GM13976 (cell line): ENCODE measurements around the gene PPAT.

ENCODE experiments used
- DNase-seq: peaks from one replicate; pipeline ENCODE4 v3.0.0; 2012; ENCODE audit warnings: low spot score
- in situ Hi-C: fragments of 300-500 bp; cut with MboI; formaldehyde crosslinking; loops from one replicate; pipeline ENCODE4 v1.12.0; 2022; ENCODE audit warnings: low sequenced_read_pairs, mixed read lengths, inconsistent platforms; ENCODE audit not compliant: unreplicated experiment
- TF ChIP-seq, protein P1 (sequence below): IDR thresholded peaks from 2 replicates; pipeline ENCODE4 v1.5.1; 2012; ENCODE audit warnings: borderline replicate concordance, mild to moderate bottlenecking; ENCODE audit not compliant: insufficient read depth; ENCODE audit errors: extremely low read depth, missing control alignments, control extremely low read depth

The PPAT gene

DNA sequence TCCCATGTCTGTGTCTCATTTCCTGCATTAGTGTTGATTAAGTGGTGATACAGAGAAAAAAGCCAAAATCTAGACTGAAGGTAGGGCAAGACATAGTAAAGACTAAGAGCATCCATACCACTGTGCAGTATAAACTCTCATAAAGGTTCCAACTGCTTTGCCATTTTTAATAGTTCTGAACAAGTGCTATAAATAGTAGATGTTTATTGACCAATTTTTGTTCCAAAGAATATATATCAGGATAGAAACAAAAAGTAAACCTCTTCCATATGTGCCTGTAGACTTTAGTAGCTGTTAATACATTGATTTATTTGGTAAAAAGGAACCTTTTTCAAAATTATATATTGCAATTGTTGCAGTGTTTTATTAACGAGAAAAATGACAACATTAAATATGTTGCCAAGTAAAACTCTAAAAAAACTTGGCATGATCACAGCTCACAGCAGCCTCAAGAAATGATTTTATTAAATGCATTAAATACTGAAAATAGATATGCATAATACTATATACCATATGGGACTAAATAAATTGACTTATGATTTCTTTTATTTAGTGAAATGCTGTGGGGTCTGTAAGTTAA lies 25.8 kb downstream of the PPAT start:
- TF ChIP-seq, protein P1, sequence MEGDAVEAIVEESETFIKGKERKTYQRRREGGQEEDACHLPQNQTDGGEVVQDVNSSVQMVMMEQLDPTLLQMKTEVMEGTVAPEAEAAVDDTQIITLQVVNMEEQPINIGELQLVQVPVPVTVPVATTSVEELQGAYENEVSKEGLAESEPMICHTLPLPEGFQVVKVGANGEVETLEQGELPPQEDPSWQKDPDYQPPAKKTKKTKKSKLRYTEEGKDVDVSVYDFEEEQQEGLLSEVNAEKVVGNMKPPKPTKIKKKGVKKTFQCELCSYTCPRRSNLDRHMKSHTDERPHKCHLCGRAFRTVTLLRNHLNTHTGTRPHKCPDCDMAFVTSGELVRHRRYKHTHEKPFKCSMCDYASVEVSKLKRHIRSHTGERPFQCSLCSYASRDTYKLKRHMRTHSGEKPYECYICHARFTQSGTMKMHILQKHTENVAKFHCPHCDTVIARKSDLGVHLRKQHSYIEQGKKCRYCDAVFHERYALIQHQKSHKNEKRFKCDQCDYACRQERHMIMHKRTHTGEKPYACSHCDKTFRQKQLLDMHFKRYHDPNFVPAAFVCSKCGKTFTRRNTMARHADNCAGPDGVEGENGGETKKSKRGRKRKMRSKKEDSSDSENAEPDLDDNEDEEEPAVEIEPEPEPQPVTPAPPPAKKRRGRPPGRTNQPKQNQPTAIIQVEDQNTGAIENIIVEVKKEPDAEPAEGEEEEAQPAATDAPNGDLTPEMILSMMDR: no peak
- in situ Hi-C loops: no loop called here
- no peak for DNase-seq

DNA sequence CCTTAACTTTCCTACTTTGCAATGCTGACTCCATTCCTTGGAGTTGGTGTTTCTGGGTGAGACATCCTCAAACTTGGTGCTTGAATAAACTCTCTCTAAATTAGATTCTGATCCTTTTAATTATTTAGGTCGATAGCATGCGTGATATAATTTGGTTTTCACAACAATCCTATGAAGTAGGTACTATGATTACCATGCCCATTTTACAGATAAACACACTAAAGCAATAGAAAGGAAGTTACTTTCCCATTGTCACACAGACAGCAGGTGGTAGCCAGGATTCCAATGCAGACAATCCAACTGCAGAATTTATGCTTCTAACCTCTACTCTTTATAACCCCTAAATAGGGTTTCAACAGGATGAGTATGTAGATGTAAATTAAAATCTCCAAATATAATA lies 26.4 kb downstream of the PPAT start:
- no peak for DNase-seq
- TF ChIP-seq, protein P1: no peak
- in situ Hi-C loops: no loop called here

DNA sequence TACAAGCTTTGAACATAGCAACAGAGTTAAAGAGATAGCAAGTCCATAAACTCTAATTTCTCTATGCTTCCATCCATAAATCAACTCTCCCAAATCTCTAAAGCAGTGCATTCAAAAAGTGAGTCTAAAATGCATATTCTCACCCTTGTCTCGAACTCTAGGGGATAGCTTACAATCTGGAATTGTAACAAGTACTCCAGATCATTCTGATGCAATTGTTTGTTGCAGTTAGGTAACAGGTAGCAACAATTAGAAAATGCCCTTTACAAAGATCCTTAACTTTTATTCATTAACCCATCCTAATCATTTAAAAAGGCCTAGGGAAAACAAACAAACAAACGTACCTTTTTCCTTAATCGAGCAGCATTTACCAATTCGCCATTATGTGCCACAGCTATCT lies 29.3 kb downstream of the PPAT start:
- DNase-seq: no peak
- in situ Hi-C loops: no loop called here
- TF ChIP-seq, protein P1: no peak

DNA sequence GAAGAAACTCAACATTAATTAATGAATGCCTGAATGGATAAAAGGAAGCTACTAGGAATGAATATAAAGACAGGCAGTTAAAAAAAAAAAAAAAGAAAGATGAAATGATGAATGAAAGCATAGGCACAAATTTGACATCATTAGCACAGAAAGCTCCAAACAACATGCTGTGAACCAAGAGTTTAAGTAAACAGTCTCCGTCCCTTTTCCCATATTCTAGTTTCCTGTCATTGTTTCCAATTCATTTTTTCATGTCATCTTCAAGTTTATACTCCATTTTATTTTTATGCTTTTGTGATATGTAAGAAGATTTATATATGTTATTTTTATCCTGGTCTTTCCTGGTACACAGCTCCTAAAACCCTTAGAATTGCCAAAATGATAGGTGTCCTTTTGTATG lies 30.4 kb downstream of the PPAT start:
- in situ Hi-C loops: no loop called here
- TF ChIP-seq, protein P1: no peak
- no peak for DNase-seq

DNA sequence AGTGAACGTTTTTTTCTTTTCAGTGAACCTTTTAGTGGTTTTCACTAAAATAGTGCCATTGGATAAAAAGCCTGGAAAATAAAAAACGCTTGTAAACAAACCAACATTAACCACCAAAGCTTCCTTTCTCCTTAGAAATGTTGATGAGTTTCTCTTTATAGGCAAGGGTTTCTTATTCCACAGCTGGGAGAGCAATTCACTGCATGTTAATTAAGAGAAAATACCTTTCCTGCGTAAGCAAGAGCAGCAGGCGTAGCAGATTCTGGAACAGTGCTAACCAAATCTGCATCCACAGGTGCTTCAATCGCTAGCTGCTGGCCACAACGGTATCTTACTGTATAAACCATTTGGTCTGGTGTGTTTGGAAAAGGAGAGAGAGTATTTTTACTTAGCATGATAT lies 34.9 kb downstream of the PPAT start:
- TF ChIP-seq, protein P1: no peak
- DNase-seq: no peak
- in situ Hi-C loops: no loop called here

DNA sequence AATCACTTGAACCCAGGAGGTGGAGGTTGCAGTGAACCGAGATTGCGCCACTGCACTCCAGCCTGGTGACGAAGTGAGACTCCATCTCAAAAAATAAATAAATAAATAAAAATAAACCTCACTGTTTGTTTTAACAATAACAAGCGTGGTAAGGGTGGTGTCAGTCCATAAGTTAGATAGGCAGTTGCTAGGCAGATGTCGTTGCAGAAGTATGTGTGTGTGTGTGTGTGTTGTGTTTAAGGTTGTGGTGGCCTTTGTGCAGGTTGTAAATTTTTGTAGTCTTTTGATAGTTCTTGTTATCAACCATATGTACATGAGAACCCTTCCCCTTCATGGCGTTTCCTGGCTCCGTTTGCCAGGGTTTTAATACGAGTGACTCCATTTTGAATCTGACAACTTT lies 44.1 kb downstream of the PPAT start:
- TF ChIP-seq, protein P1: no peak

DNA sequence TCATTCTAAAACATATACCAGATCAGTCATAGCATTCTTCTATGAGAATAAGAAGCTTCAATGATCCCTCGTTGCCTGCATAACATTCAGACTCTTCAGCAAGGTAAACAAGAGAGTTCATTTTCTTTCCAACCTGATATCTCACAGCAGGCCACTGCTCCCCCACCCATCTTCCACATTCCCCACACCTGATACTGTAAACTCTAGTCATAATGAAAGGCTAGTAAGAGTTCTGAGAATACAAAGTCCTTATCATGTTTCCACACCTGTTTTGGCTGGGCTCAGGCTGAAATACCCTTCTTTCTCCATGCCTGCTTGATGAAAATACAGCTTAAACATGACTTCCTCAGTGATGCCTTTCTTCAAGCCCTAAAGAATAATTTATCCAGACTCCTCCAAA lies 45.9 kb downstream of the PPAT start:
- DNase-seq: no peak
- TF ChIP-seq, protein P1: no peak
- in situ Hi-C loops: no loop called here

More for the DNA sequence above, 44.1 kb downstream of the PPAT start:
- DNase-seq: no peak
- in situ Hi-C loops: no loop called here
